Measurements from ENCODE around the gene MATK.
"Not testable (repeated sequence)": the region's sequence is repeated elsewhere in the genome, so short reads cannot be mapped to it uniquely, and the experiment has no call there.

MATK gene

GRCh38 chr19:3816148-3816547 lies 30.0 kb upstream of the MATK start:
- not testable (repeated sequence) for DNase-seq

DNA sequence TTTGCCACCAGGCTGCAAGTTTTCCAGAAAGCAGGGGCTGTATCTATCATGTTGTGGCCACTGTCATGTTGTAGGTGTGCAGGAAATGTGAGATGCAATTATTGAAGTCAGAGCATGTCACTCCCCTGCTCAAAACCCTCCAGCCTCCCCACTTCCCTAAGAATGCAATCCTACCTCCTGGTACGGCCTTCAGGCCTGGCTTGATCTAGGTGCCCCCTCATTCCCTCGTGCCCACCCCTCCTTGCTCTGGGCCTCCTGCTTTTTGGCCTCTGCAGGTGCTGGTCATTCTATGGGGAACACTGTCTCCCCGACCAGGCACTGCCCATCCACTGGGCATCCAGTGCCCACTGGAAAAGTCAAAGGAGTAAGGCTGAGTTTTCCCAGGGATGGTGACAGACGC lies 28.5 kb upstream of the MATK start:
- no peak for DNase-seq

GRCh38 chr19:3813473-3814392 lies 27.6 kb upstream of the MATK start:
- no peak for DNase-seq

- no peak for DNase-seq
These were observed 24.7 kb upstream of the MATK start for GRCh38 chr19:3810708-3811355.

- no peak for DNase-seq
These were observed 23.9 kb upstream of the MATK start for GRCh38 chr19:3809881-3810707.

DNA sequence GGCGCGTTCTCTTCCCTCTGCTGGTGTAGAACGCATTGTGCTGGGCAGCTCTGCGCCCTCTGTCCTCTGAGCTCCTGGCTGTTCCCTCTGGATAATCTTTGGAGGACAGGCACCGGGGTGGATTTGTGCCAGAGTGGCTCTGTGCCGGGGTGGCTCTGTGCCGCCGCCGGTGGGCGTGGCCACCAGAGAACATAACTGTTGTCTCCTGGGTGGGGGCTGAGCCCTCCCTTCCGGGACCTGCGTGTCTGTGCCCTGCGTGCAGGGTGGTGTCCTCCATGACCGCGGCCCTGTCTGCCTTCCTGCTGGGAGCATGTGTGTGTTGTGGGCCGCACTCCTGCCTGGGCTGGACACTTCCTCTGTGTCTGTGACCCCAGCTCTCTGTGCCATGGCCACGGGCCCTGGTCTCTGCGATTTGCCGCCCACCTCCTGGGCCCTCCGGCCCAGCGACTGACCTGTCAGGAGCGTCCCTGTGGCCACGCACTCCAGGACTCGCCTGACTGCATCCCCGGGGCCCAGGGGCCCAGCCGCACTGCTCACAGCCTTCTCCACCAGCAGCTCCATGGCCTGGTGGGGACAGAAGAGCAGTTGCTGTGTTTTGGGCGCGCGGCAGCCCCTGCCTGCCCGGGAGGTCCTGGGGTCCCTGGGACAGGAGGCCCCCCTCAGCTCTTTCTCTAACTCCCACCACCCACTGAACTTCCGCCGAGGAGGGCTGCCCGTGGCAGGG lies 22.4 kb upstream of the MATK start:
- no peak for DNase-seq

GRCh38 chr19:3807574-3808354 lies 21.6 kb upstream of the MATK start:
- DNase-seq = no peak

DNA sequence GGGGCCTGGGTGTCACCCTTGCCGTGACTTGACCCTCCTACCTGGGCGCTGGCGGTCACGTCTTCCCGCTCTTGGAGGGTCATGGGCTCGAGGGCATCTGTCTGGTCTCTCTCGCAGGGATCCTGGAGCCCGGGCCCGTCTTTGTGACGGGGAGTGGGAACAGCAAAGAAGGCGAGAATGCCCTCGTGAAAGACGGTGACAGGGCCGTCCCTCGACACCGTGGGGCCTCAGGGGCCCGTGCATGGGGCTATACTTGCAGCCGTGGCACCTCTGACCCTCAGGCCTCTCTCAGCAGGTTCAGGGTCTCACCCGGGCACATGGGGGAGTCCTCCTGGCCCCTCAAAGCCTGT lies 20.9 kb upstream of the MATK start:
- DNase-seq = no peak

GRCh38 chr19:3805859-3806258 lies 19.7 kb upstream of the MATK start:
- no peak for DNase-seq

DNA sequence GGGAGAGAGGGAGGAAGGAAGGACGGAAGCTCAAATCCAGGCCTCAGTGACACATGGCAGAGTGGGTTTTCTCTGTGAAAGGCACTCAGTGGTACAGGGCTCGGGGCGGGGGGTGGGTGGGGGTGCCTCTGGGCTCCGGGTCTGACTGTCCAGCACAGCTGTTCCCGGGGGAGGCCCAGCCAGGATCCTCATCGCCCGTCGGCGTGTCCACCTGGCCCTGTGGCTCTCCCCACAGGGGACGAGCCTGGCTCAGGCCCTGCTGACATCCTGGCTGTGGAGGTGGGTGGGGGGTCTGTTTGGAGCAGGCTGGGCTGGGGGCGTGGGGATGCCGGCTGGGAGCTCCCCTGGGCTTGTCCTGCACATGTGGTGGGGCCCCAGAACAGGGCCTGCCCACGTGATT lies 18.2 kb upstream of the MATK start:
- DNase-seq = no peak

- DNase-seq = no peak
These were observed 17.8 kb upstream of the MATK start for GRCh38 chr19:3803986-3804385.

DNA sequence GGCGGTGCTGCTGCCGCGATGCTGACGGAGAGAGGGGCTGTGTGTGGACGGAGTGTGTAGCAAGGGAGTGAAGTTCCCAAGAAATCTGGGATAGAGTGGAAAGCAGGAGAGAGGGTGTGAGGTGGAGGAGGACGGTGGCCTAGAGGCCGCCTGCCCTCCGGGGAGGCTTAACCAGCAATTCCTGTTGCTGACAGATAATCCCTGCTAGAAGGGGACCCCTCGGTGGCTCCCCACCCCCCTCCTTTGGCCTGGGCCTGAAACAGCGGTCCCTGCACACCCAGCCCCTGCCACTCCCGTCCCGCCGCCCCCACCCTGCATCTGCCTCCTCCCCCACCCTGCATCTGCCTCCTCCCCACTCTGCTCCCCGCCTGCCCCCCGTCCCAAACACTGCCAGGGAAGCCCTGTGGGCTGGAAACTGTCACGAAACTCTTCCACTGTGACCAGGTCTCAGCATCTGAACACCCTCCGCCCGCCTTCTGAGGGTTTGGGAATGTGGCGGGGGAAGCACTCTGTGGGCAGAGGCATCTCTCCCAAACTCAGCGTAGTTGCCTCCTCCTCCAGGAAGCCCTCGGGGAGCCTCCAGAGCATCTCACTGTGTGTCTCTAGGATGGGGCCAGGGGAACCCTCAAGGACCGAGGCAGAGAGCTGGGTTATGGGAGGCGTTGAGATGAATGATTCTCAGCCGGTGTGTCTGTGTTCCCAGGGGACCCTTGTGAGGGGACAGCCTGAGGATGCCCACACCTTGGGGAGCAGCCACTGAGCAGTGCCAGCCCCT lies 17.1 kb upstream of the MATK start:
- DNase-seq = no peak

- peak; percentile 48 for DNase-seq
These were observed 15.4 kb upstream of the MATK start for GRCh38 chr19:3801412-3802096.

DNA sequence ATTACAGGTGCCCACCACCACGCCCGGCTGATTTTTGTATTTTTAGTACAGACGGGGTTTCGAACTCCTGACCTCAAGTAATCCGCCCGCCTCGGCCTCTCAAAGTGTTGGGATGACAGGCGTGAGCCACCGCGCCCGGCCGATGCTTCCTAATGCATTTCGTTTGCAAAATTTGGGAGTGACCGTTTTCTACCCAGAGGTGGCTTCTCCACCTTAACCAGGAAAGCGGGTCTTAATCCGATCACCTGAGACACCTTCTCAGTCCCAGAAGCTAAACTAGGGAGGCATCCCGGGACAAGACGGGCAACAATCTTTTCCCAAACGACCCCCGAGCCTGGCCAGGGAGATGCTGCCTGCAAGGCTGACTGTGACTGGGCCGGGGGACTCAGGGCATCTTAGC lies 14.8 kb upstream of the MATK start:
- no peak for DNase-seq

GRCh38 chr19:3798137-3798536 lies 12.0 kb upstream of the MATK start:
- peak; percentile 23 for DNase-seq

DNA sequence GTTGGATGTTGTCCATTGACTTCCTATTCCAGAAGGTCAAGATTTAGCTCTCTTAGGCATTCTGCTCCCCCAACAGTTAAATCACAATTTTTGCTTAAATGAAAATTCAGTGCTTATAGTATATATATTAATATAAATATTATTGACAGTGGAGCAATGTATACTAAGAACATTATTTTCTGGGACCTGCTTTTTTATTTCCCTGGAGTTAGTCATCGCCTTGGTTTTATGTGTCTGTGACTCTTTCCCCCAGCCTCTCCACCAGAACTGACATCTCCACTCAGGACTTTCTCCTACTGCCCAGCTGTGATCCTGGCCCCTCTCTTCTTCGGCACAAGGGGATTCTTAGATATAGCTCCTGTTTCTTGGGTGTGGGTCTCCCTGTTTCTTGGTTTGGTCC lies 10.2 kb upstream of the MATK start:
- no peak for DNase-seq

GRCh38 chr19:3793799-3794198 lies 7.6 kb upstream of the MATK start:
- DNase-seq = no peak

DNA sequence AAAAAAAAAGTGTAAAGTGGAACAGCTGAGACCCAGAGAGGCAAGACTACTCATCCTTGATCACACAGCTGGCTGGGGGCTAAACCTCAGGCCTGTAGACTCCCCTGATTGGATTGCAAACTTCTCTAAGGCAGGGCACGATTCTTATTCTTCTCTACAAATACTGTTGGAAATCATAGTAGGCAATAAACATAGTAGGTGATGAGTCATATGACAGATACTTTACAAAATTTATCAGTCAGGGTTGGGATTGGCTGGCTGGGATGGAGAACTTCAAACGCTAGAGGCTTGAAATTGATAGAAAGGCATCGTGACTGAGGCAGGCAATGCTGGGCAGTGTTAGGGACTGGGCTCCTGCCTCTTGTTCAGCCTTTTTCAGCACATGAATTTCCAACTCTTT lies 5.9 kb upstream of the MATK start:
- no peak for DNase-seq

- DNase-seq = no peak
These were observed 4.8 kb upstream of the MATK start for GRCh38 chr19:3790941-3791340.

- no peak for DNase-seq
These were observed 4.1 kb upstream of the MATK start for GRCh38 chr19:3790209-3790734.

All from T-helper 9 cell (primary cell).